Body of pancreas (tissue), 4 donors: ENCODE measurements around the gene SUSD3. TPM values are rescaled to one million over a fixed set of nuclear protein-coding genes. Genes with fewer than 3 reads are reported as not detected.

Source experiments
- ATAC-seq: fragments of 150-250 bp; one replicate; pipeline ENCODE4 v1.9.1; 2016
- DNase-seq, 4 donors: peaks; one replicate each; pipeline ENCODE4 v3.0.0-alpha.2; 2019
- H3K27ac ChIP-seq, 4 donors: fragments of 200-600 bp; sonication (generic); 1 replicate in 3 of 4; 2 replicates in 1 of 4; pipeline versions ENCODE4 v1.5.1 to v1.6.1; 2016 to 2019; ENCODE audit warnings: mild to moderate bottlenecking in 1 of 4, mixed read lengths in 1 of 4, moderate library complexity in 1 of 4
- H3K27me3 ChIP-seq, 2 donors: fragments of 200-600 bp; sonication (generic); one replicate each; pipeline ENCODE4 v1.6.0; 2016; ENCODE audit warnings: mild to moderate bottlenecking in 1 of 2
- H3K36me3 ChIP-seq, 2 donors: fragments of 200-600 bp; sonication (generic); replicated peaks in 1 of 2; 2 replicates each; pipeline ENCODE4 v1.5.1; 2016; ENCODE audit warnings: low read depth in 2 of 2; ENCODE audit not compliant: insufficient read depth in 1 of 2
- H3K4me1 ChIP-seq: fragments of 200-600 bp; sonication (generic); one replicate; pipeline ENCODE4 v1.6.0; 2016
- H3K4me3 ChIP-seq, 2 donors: fragments of 200-600 bp; sonication (generic); 1 replicate in 1 of 2; 2 replicates in 1 of 2; pipeline ENCODE4 v1.5.1; 2016 to 2019
- H3K9me3 ChIP-seq, 3 donors: fragments of 200-600 bp; sonication (generic); 1 replicate in 2 of 3; 2 replicates in 1 of 3; pipeline ENCODE4 v1.5.1; 2016
- CTCF ChIP-seq, 7 experiments: fragments of 450-650 bp in 4 of 7; fragments of 200-600 bp in 3 of 7; sonication (generic) in 3 of 7; IDR thresholded peaks; one replicate each; pipeline ENCODE4 v1.5.1; 2016 to 2019; ENCODE audit warnings: antibody characterized with exemption in 7 of 7
- POLR2A ChIP-seq, 3 donors: fragments of 450-650 bp; IDR thresholded peaks; one replicate each; pipeline ENCODE4 v1.6.1; 2016; ENCODE audit warnings: antibody characterized with exemption in 3 of 3, mild to moderate bottlenecking in 2 of 3
- WGBS, 2 donors: methylation state at CpG; one replicate each; pipeline ENCODE4 v1.1.5; 2017; 5-methylcytosine and 5-hydroxymethylcytosine counted together
- intact Hi-C: fragments of 100-400 bp; cut with DNase I; formaldehyde crosslinking; loops from one replicate; pipeline ENCODE4 v1.15.1; 2023
- total RNA-seq, 2 donors: library from RNA; depleted of rRNA; stranded (reverse); fragments of >200 nt; gene quantifications; one replicate each; pipeline ENCODE4 v1.1.0, GENCODE V29; 2016

SUSD3 gene
- total RNA-seq, 2 donors from 2014 or later, result 3.6 TPM; not detected in 1

- Histone ChIP-seq H3K27me3 (no peaks in the 10 kb centered on the region), H3K9me3 (no peaks in the 10 kb centered on the region), H3K27ac (no peak overlapping the region), H3K4me1 (peaks cover 13% of the 10 kb centered on the region), H3K4me3 (no peak overlapping the region), H3K36me3 (no peaks in the 10 kb centered on the region)
- peak in 1 of 4 donors; percentile 37 for DNase-seq
- ATAC-seq, result no peak
- intact Hi-C loops, result no loop called here
- WGBS, 2 donors, result 63% methylated on average over 17 to 19 of the region's 19 CpGs
- no peak for TF ChIP-seq POLR2A (IDR thresholded peaks at IDR 0.05)
- TF ChIP-seq CTCF (IDR thresholded peaks at IDR 0.05), result no peak
Observed at GRCh38 chr9:93061791-93062763, 3.6 kb downstream of the SUSD3 start.

- 67 to 74% methylated on average over 6 to 12 of the region's 12 CpGs for WGBS, 2 donors
- Histone ChIP-seq H3K4me3 (no peak overlapping the region), H3K36me3 (no peaks in the 10 kb centered on the region), H3K9me3 (no peaks in the 10 kb centered on the region), H3K27me3 (no peaks in the 10 kb centered on the region), H3K4me1 (peaks cover 6% of the 10 kb centered on the region), H3K27ac (no peak overlapping the region)
- peak; percentile 31 for ATAC-seq
- TF ChIP-seq POLR2A (IDR thresholded peaks at IDR 0.05) (no peak), CTCF (IDR thresholded peaks at IDR 0.05) (no peak)
- intact Hi-C loops, result no loop called here
- DNase-seq, result peak in 2 of 4 donors; percentile 23 to 56
Observed at GRCh38 chr9:93064392-93065134, 6.1 kb downstream of the SUSD3 start.

- Histone ChIP-seq H3K4me1 (no peaks in the 10 kb centered on the region), H3K27ac (no peak overlapping the region), H3K9me3 (no peaks in the 10 kb centered on the region), H3K36me3 (no peaks in the 10 kb centered on the region), H3K4me3 (no peak overlapping the region), H3K27me3 (no peaks in the 10 kb centered on the region)
- DNase-seq (no peak), ATAC-seq (no peak)
- 70 to 88% methylated on average over 12 to 15 of the region's 15 CpGs for WGBS, 2 donors
- intact Hi-C loops, result no loop called here
- TF ChIP-seq POLR2A (IDR thresholded peaks at IDR 0.05) (no peak), CTCF (IDR thresholded peaks at IDR 0.05) (no peak)
Observed at GRCh38 chr9:93065135-93065720, 6.7 kb downstream of the SUSD3 start.

- intact Hi-C loops, result no loop called here
- H3K36me3 ChIP-seq, result no peaks in the 10 kb centered on the region
- ATAC-seq (no peak), DNase-seq (no peak)
- no peaks in the 10 kb centered on the region for H3K9me3 ChIP-seq
- no peaks in the 10 kb centered on the region for H3K27me3 ChIP-seq
- H3K27ac ChIP-seq, result no peak overlapping the region
- WGBS, 2 donors, result 68 to 82% methylated on average over 3 of the region's 3 CpGs
- TF ChIP-seq POLR2A (IDR thresholded peaks at IDR 0.05) (no peak), CTCF (IDR thresholded peaks at IDR 0.05) (no peak)
- no peak overlapping the region for H3K4me3 ChIP-seq
- no peaks in the 10 kb centered on the region for H3K4me1 ChIP-seq
Observed at GRCh38 chr9:93066978-93067603, 8.6 kb downstream of the SUSD3 start.
